ENCODE results near the gene SKIC8. TPM values are rescaled to one million over a fixed set of nuclear protein-coding genes. Genes with fewer than 3 reads are reported as not detected.

Gene SKIC8
- total and polyA plus RNA-seq, 12 donors, result 45.9 to 137 (median 64.1) TPM

DNA sequence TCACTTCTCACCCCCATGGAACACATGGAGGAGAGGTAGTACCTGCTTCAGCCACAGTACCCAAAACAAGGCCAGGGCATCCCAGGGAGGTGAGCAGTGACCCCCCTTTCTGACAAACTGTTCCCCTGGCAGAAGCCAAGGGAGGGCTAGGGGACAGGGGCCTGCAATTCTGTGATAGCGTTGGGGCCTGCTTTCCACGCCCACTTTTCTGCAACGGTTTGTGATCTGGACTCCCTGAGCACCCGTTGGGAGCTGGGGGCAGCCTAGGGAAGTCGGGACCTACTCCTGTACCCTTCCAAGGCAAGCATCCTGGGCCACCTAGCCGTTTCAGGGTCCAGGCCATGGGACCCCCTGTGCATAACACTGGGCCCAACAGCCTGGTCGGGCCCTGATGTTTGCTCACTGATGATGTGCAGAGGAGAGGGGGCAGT is 36.0 kb downstream of the SKIC8 start:
- H3K9me3 ChIP-seq (replicated peaks in 1 of 3), result no peaks in the 10 kb centered on the region
- H3K27me3 ChIP-seq, result no peaks in the 10 kb centered on the region
- no peak overlapping the region for H3K4me3 ChIP-seq
- H3K36me3 ChIP-seq (replicated peaks in 1 of 2), result no peaks in the 10 kb centered on the region
- DNase-seq, result no peak
- intact Hi-C loops (cut with DNase I), result no loop called here
- TF ChIP-seq, protein P1, sequence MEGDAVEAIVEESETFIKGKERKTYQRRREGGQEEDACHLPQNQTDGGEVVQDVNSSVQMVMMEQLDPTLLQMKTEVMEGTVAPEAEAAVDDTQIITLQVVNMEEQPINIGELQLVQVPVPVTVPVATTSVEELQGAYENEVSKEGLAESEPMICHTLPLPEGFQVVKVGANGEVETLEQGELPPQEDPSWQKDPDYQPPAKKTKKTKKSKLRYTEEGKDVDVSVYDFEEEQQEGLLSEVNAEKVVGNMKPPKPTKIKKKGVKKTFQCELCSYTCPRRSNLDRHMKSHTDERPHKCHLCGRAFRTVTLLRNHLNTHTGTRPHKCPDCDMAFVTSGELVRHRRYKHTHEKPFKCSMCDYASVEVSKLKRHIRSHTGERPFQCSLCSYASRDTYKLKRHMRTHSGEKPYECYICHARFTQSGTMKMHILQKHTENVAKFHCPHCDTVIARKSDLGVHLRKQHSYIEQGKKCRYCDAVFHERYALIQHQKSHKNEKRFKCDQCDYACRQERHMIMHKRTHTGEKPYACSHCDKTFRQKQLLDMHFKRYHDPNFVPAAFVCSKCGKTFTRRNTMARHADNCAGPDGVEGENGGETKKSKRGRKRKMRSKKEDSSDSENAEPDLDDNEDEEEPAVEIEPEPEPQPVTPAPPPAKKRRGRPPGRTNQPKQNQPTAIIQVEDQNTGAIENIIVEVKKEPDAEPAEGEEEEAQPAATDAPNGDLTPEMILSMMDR (IDR thresholded peaks at IDR 0.05), result no peak
- no peak for TF ChIP-seq POLR2A (IDR thresholded peaks at IDR 0.05)
- peaks cover 8 to 21% of the 10 kb centered on the region in 2 donors for H3K4me1 ChIP-seq (replicated peaks in 1 of 2)
- no peak overlapping the region for H3K27ac ChIP-seq
- WGBS, 4 donors, result 87 to 98% (median 94%) methylated on average over 6 to 7 of the region's 7 CpGs

DNA sequence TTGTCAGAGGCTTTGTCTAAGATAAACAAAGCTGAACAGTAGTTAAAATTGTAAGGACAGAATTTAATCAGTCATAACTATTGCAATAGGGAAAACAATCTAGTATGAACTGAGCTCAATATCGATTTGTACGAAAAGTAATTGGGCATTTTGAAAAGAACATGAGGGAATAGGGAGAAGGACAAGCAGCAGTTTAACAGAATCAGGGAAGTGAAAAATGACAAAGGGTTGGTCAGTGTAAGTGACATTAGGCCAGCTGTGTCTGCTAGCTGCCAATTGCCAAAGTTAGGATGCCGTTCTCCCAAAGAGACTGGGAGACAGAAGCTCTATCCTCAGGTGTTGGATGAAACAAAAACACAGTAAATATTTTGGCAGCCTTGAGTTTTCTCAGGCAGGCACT is 38.3 kb downstream of the SKIC8 start:
- H3K36me3 ChIP-seq (replicated peaks in 1 of 2), result no peaks in the 10 kb centered on the region
- intact Hi-C loops (cut with DNase I), result no loop called here
- WGBS, 4 donors, result 63 to 81% (median 76%) methylated on average over 3 of the region's 3 CpGs
- DNase-seq, result no peak
- no peak overlapping the region for H3K27ac ChIP-seq
- no peak overlapping the region for H3K4me3 ChIP-seq
- no peak for TF ChIP-seq POLR2A (IDR thresholded peaks at IDR 0.05)
- TF ChIP-seq, protein P1 (IDR thresholded peaks at IDR 0.05), result no peak
- no peaks in the 10 kb centered on the region for H3K9me3 ChIP-seq (replicated peaks in 1 of 3)
- no peaks in the 10 kb centered on the region for H3K27me3 ChIP-seq
- H3K4me1 ChIP-seq (replicated peaks in 1 of 2), result peaks cover 8 to 13% of the 10 kb centered on the region in 2 donors

DNA sequence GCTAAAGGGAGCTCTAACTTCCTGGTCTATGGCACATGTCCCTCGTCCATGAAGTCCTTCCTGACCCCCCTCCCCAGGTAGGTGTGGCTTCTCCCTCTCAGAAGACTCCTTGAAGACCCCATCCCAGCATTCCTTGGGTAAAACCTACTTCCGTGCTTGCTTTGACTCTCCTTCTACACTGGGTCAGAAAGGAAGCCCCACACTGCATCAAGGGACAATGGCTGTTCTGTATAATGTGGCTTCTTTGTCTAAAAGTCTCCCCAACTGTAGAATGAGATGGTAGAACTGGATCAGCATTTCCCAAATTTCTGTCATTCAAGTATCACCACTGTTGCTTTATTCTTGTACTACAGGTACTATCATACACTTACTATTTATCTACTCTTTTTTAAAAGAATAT is 38.9 kb downstream of the SKIC8 start:
- Histone ChIP-seq H3K36me3 (replicated peaks in 1 of 2) (no peaks in the 10 kb centered on the region), H3K9me3 (replicated peaks in 1 of 3) (no peaks in the 10 kb centered on the region), H3K27me3 (no peaks in the 10 kb centered on the region), H3K4me1 (replicated peaks in 1 of 2) (peaks cover 7 to 8% of the 10 kb centered on the region in 2 donors), H3K27ac (no peak overlapping the region), H3K4me3 (no peak overlapping the region)
- no peak for DNase-seq
- intact Hi-C loops (cut with DNase I), result no loop called here
- TF ChIP-seq POLR2A (IDR thresholded peaks at IDR 0.05), result no peak
- TF ChIP-seq, protein P1 (IDR thresholded peaks at IDR 0.05), result no peak
- WGBS, 4 donors, result 65 to 74% (median 70%) methylated on average over 2 of the region's 2 CpGs

DNA sequence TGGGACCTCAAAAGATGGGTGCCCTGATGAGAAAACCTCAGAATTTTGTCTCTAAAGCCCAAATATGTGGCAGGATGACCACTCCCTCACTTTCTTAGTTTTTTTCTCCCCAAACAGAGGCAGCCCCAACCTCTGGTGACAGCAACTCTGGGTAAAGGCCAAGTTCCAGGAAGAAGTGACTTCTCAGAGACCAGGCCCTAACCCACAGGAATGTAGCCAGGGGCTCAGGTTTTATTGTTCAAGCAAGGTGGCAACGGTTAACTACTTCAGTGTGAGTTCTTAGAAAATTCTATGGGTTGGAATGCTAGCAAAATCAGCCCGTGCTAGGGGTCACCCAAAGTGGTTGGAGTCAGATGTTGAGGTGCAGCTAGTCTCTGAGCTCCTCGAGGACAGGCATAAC is 40.2 kb downstream of the SKIC8 start:
- WGBS, 4 donors, result 81 to 90% (median 84%) methylated on average over 3 of the region's 3 CpGs
- DNase-seq, result no peak
- TF ChIP-seq POLR2A (IDR thresholded peaks at IDR 0.05), result no peak

DNA sequence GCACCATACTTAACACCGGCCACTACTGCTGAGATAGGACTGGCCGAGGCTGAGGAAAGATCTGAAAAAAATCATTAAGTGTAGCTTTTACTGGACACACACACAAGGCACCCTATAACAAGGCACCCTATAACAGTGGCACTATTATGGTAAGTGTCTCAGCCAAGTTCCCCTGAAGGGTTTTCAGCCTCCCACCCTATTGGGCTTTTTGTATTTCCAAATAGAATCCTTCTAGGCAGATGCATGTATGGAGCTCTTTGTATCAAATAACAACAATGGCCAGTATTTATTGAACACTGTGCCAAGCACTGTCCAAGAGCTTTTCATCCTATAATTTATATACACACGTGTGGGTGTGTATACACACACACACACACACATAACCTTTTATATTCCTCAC is 41.7 kb downstream of the SKIC8 start:
- TF ChIP-seq, protein P1 (IDR thresholded peaks at IDR 0.05), result no peak
- TF ChIP-seq POLR2A (IDR thresholded peaks at IDR 0.05), result no peak
- no peak overlapping the region for H3K27ac ChIP-seq
- 77 to 87% (median 80%) methylated on average over 3 of the region's 3 CpGs for WGBS, 4 donors
- H3K9me3 ChIP-seq (replicated peaks in 1 of 3), result no peaks in the 10 kb centered on the region
- DNase-seq, result no peak
- H3K27me3 ChIP-seq, result no peaks in the 10 kb centered on the region
- intact Hi-C loops (cut with DNase I), result no loop called here
- no peaks in the 10 kb centered on the region for H3K36me3 ChIP-seq (replicated peaks in 1 of 2)
- H3K4me3 ChIP-seq, result no peak overlapping the region
- no peaks in the 10 kb centered on the region for H3K4me1 ChIP-seq (replicated peaks in 1 of 2)

More for the DNA sequence above, 40.2 kb downstream of the SKIC8 start:
- Histone ChIP-seq H3K9me3 (replicated peaks in 1 of 3) (no peaks in the 10 kb centered on the region), H3K4me1 (replicated peaks in 1 of 2) (peaks cover 0 to 4% of the 10 kb centered on the region in 2 donors), H3K4me3 (no peak overlapping the region), H3K27ac (no peak overlapping the region), H3K27me3 (no peaks in the 10 kb centered on the region), H3K36me3 (replicated peaks in 1 of 2) (no peaks in the 10 kb centered on the region)
- intact Hi-C loops (cut with DNase I), result no loop called here

Measured in adrenal gland (tissue), 12 donors.